Upper lobe of left lung (tissue), 4 donors: ENCODE results near the gene CPNE4.

Experiments
- EP300 ChIP-seq, 4 donors: sonication (generic); formaldehyde crosslinking; IDR thresholded peaks; one replicate each; pipeline ENCODE4 v1.5.1; 2017; ENCODE audit warnings: antibody characterized with exemption in 4 of 4, control low read depth in 2 of 4
- POLR2A ChIP-seq, 4 donors: fragments of 450-650 bp; IDR thresholded peaks; one replicate each; pipeline ENCODE4 v1.5.1; 2016 to 2017; ENCODE audit warnings: antibody characterized with exemption in 4 of 4, mild to moderate bottlenecking in 2 of 4
- POLR2AphosphoS5 ChIP-seq, 2 donors: sonication (generic); formaldehyde crosslinking; IDR thresholded peaks; one replicate each; pipeline ENCODE4 v1.5.1; 2017; ENCODE audit warnings: antibody characterized with exemption in 2 of 2
- TF ChIP-seq, protein P1 (sequence below), 6 experiments: fragments of 450-650 bp in 4 of 6; fragments of 200-600 bp in 2 of 6; sonication (generic) in 2 of 6; IDR thresholded peaks; one replicate each; pipeline ENCODE4 v1.5.1; 2016 to 2019; ENCODE audit warnings: antibody characterized with exemption in 6 of 6

DNA sequence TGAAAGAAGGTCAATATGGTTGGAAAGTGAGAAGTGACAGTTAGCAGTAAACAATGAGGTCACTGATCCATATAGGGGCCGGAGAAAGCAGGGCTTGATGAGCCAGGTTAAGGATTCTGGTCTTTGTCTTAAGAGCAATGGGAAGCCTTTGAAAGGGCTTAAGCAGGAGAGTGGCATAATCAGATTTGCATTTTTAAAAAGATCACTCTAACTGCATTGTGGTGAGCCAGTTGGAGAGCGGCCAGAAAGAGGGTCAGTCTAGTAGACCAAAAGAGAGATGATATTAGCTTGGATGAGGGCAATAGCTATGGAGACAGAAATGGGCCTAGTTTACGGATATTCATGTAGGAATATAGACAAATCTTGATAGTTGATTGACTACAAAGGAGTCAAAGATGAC lies 46.6 kb downstream of the CPNE4 start:
- TF ChIP-seq POLR2AphosphoS5 (IDR thresholded peaks at IDR 0.05) (no peak), POLR2A (IDR thresholded peaks at IDR 0.05) (no peak), EP300 (IDR thresholded peaks at IDR 0.05) (no peak)
- TF ChIP-seq, protein P1, sequence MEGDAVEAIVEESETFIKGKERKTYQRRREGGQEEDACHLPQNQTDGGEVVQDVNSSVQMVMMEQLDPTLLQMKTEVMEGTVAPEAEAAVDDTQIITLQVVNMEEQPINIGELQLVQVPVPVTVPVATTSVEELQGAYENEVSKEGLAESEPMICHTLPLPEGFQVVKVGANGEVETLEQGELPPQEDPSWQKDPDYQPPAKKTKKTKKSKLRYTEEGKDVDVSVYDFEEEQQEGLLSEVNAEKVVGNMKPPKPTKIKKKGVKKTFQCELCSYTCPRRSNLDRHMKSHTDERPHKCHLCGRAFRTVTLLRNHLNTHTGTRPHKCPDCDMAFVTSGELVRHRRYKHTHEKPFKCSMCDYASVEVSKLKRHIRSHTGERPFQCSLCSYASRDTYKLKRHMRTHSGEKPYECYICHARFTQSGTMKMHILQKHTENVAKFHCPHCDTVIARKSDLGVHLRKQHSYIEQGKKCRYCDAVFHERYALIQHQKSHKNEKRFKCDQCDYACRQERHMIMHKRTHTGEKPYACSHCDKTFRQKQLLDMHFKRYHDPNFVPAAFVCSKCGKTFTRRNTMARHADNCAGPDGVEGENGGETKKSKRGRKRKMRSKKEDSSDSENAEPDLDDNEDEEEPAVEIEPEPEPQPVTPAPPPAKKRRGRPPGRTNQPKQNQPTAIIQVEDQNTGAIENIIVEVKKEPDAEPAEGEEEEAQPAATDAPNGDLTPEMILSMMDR (IDR thresholded peaks at IDR 0.05) = no peak
